WTC11 (cell line): ENCODE data around the gene KRT6A. TPM values are rescaled to one million over a fixed set of nuclear protein-coding genes. Genes with fewer than 3 reads are reported as not detected.

Source experiments
- ATAC-seq: fragments of 200-7000 bp; cut with Tn5 transposase; 2 replicates; pipeline ENCODE4 v1.10.0; 2021; ENCODE audit warnings: mild to moderate bottlenecking, moderate library complexity
- CTCF ChIA-PET: fragments of 300-600 bp; sonication (Branson Sonifier 250); formaldehyde crosslinking; loops from one replicate; lab custom pipeline; 2021; ENCODE audit warnings: antibody characterized with exemption; lab: Charles Lee
- POLR2A ChIA-PET: fragments of 350-600 bp; sonication (Branson Sonifier 250); formaldehyde crosslinking; loops from one replicate; lab custom pipeline; 2021; ENCODE audit warnings: antibody characterized with exemption; lab: Charles Lee
- DNase-seq: peaks from one replicate; pipeline ENCODE4 v3.0.0; 2021; ENCODE audit warnings: low spot score
- H3K27ac Mint-ChIP-seq: 2 replicates; pipeline ENCODE4 v1.8.0; 2021; ENCODE audit warnings: mixed read lengths
- H3K27me3 Mint-ChIP-seq: 2 replicates; pipeline ENCODE4 v1.8.0; 2021; ENCODE audit warnings: low read depth, mild to moderate bottlenecking, moderate library complexity, mixed read lengths
- H3K36me3 Mint-ChIP-seq: 2 replicates; pipeline ENCODE4 v1.8.0; 2021; ENCODE audit warnings: mixed read lengths
- H3K4me1 Mint-ChIP-seq: 2 replicates; pipeline ENCODE4 v1.8.0; 2022; ENCODE audit warnings: mixed read lengths
- H3K4me3 Mint-ChIP-seq: 2 replicates; pipeline ENCODE4 v1.8.0; 2021; ENCODE audit warnings: mild to moderate bottlenecking, moderate library complexity, mixed read lengths
- H3K9me3 Mint-ChIP-seq: 2 replicates; pipeline ENCODE4 v1.8.0; 2021; ENCODE audit warnings: mixed read lengths
- EMX1 ChIP-seq: fragments of 250-450 bp; sonication (Bioruptor Pico); IDR thresholded peaks from 2 replicates; pipeline ENCODE4 v1.8.0; 2021; ENCODE audit warnings: mild to moderate bottlenecking
- GABPB1 ChIP-seq: sonication (generic); formaldehyde crosslinking; IDR thresholded peaks from 2 replicates; pipeline ENCODE4 v1.8.1; 2023; ENCODE audit warnings: mild to moderate bottlenecking, missing genetic modification reagents
- KAT7 ChIP-seq: sonication (generic); formaldehyde crosslinking; IDR thresholded peaks from 2 replicates; pipeline ENCODE4 v1.8.1; 2023; ENCODE audit warnings: missing genetic modification reagents, mild to moderate bottlenecking, borderline replicate concordance
- MXD4 ChIP-seq: fragments of 250-450 bp; sonication (Bioruptor Pico); IDR thresholded peaks from 2 replicates; pipeline ENCODE4 v1.8.0; 2021; ENCODE audit warnings: mild to moderate bottlenecking, moderate library complexity, borderline replicate concordance
- PRRX2 ChIP-seq: fragments of 250-450 bp; sonication (Bioruptor Pico); IDR thresholded peaks from 2 replicates; pipeline ENCODE4 v1.8.0; 2021; ENCODE audit warnings: mild to moderate bottlenecking
- SOX15 ChIP-seq: fragments of 250-450 bp; sonication (Bioruptor Pico); IDR thresholded peaks from 2 replicates; pipeline ENCODE4 v1.9.0; 2021; ENCODE audit warnings: mild to moderate bottlenecking
- TP53 ChIP-seq: sonication (generic); formaldehyde crosslinking; IDR thresholded peaks from 2 replicates; pipeline ENCODE4 v1.8.1; 2023; ENCODE audit warnings: mild to moderate bottlenecking, missing genetic modification reagents
- ZBTB21 ChIP-seq: sonication (generic); formaldehyde crosslinking; IDR thresholded peaks from 2 replicates; pipeline ENCODE4 v1.8.1; 2023; ENCODE audit warnings: mild to moderate bottlenecking, missing genetic modification reagents, borderline replicate concordance
- ZNF263 ChIP-seq: sonication (generic); formaldehyde crosslinking; IDR thresholded peaks from 2 replicates; pipeline ENCODE4 v1.8.1; 2022; ENCODE audit warnings: low read depth, mild to moderate bottlenecking, moderate library complexity, missing genetic modification reagents
- ZNF416 ChIP-seq: fragments of 250-450 bp; sonication (Bioruptor Pico); IDR thresholded peaks from 2 replicates; pipeline ENCODE4 v1.9.0; 2021; ENCODE audit warnings: mild to moderate bottlenecking, inconsistent platforms
- total RNA-seq: library from RNA; stranded (reverse); gene quantifications from 3 replicates; pipeline ENCODE4 v1.2.3, GENCODE V29; 2021
- TF ChIP-seq, protein P1 (sequence below): sonication (generic); formaldehyde crosslinking; IDR thresholded peaks from 2 replicates; pipeline ENCODE4 v1.8.1; 2022; ENCODE audit warnings: mild to moderate bottlenecking, moderate library complexity, missing genetic modification reagents
- TF ChIP-seq, protein P2 (sequence below): sonication (generic); formaldehyde crosslinking; IDR thresholded peaks from 2 replicates; pipeline ENCODE4 v1.8.0; 2022; ENCODE audit warnings: missing genetic modification reagents
- TF ChIP-seq, protein P3 (sequence below): fragments of 250-450 bp; sonication (Bioruptor Pico); IDR thresholded peaks from 2 replicates; pipeline ENCODE4 v1.9.0; 2021; ENCODE audit warnings: mild to moderate bottlenecking, borderline replicate concordance
- TF ChIP-seq, protein P4 (sequence below): fragments of 250-450 bp; sonication (Bioruptor Pico); IDR thresholded peaks from 2 replicates; pipeline ENCODE4 v1.9.0; 2021; ENCODE audit warnings: mild to moderate bottlenecking
- TF ChIP-seq, protein P5 (sequence below): fragments of 250-450 bp; sonication (Bioruptor Pico); conservative IDR thresholded peaks from 2 replicates; pipeline ENCODE4 v1.9.0; 2021; ENCODE audit warnings: mild to moderate bottlenecking
- TF ChIP-seq, protein P6 (sequence below): sonication (generic); formaldehyde crosslinking; conservative IDR thresholded peaks from 2 replicates; pipeline ENCODE4 v1.8.1; 2023; ENCODE audit warnings: mild to moderate bottlenecking, low read depth, missing genetic modification reagents, moderate library complexity
- TF ChIP-seq, protein P7 (sequence below): sonication (generic); formaldehyde crosslinking; conservative IDR thresholded peaks from 2 replicates; pipeline ENCODE4 v1.8.1; 2022; ENCODE audit warnings: mild to moderate bottlenecking, missing genetic modification reagents
- TF ChIP-seq, protein P8 (sequence below): sonication (generic); formaldehyde crosslinking; IDR thresholded peaks from 2 replicates; pipeline ENCODE4 v1.8.1; 2023; ENCODE audit warnings: mild to moderate bottlenecking, moderate library complexity, missing genetic modification reagents

KRT6A gene
- total RNA-seq, 1 experiment from 2014 or later, result not detected

DNA sequence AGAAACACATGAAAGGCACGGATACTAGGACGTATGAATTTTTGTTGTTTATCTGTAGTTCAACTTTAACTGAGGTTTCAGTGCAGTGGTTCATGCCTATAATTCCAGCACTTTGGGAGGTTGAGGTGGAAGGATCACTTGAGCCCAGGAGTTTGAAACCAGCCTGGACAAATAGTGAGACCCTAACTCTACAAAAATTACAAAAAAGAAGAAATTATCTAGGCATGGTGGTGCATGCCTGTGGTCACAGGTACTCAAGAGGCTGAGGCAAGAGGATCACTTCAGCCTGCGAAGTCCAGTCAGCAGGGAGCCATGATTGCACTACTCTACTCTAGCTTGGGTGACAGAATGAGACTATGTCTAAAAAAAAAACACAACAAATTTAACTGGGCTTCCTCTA is 49.1 kb downstream of the KRT6A start:
- Mint-ChIP-seq H3K27me3 (no peaks in the 10 kb centered on the region; the same call in 1 of the 2 replicates), H3K36me3 (peaks cover 8% of the 10 kb centered on the region), H3K4me3 (no peak overlapping the region), H3K27ac (no peak overlapping the region), H3K9me3 (peaks cover 13% of the 10 kb centered on the region), H3K4me1 (peaks cover 22% of the 10 kb centered on the region)
- ATAC-seq, result no peak
- no peak for DNase-seq
- ChIA-PET CTCF (interaction anchor here (0.8 kb wide), 1 partner anchor 249 kb away, joined by 3 read pairs; no protein-coding TSS in a partner anchor), POLR2A (no interaction called here)
- no peak for TF ChIP-seq SOX15 (CRISPR knock-in tag)
- TF ChIP-seq EMX1, result no peak
- no peak for TF ChIP-seq ZNF263
- TF ChIP-seq, protein P1, sequence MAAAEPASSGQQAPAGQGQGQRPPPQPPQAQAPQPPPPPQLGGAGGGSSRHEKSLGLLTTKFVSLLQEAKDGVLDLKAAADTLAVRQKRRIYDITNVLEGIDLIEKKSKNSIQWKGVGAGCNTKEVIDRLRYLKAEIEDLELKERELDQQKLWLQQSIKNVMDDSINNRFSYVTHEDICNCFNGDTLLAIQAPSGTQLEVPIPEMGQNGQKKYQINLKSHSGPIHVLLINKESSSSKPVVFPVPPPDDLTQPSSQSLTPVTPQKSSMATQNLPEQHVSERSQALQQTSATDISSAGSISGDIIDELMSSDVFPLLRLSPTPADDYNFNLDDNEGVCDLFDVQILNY (CRISPR knock-in tag), result no peak
- no peak for TF ChIP-seq GABPB1
- TF ChIP-seq, protein P2, sequence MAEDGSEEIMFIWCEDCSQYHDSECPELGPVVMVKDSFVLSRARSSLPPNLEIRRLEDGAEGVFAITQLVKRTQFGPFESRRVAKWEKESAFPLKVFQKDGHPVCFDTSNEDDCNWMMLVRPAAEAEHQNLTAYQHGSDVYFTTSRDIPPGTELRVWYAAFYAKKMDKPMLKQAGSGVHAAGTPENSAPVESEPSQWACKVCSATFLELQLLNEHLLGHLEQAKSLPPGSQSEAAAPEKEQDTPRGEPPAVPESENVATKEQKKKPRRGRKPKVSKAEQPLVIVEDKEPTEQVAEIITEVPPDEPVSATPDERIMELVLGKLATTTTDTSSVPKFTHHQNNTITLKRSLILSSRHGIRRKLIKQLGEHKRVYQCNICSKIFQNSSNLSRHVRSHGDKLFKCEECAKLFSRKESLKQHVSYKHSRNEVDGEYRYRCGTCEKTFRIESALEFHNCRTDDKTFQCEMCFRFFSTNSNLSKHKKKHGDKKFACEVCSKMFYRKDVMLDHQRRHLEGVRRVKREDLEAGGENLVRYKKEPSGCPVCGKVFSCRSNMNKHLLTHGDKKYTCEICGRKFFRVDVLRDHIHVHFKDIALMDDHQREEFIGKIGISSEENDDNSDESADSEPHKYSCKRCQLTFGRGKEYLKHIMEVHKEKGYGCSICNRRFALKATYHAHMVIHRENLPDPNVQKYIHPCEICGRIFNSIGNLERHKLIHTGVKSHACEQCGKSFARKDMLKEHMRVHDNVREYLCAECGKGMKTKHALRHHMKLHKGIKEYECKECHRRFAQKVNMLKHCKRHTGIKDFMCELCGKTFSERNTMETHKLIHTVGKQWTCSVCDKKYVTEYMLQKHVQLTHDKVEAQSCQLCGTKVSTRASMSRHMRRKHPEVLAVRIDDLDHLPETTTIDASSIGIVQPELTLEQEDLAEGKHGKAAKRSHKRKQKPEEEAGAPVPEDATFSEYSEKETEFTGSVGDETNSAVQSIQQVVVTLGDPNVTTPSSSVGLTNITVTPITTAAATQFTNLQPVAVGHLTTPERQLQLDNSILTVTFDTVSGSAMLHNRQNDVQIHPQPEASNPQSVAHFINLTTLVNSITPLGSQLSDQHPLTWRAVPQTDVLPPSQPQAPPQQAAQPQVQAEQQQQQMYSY (CRISPR knock-in tag), result no peak
- no peak for TF ChIP-seq ZBTB21
- TF ChIP-seq, protein P3, sequence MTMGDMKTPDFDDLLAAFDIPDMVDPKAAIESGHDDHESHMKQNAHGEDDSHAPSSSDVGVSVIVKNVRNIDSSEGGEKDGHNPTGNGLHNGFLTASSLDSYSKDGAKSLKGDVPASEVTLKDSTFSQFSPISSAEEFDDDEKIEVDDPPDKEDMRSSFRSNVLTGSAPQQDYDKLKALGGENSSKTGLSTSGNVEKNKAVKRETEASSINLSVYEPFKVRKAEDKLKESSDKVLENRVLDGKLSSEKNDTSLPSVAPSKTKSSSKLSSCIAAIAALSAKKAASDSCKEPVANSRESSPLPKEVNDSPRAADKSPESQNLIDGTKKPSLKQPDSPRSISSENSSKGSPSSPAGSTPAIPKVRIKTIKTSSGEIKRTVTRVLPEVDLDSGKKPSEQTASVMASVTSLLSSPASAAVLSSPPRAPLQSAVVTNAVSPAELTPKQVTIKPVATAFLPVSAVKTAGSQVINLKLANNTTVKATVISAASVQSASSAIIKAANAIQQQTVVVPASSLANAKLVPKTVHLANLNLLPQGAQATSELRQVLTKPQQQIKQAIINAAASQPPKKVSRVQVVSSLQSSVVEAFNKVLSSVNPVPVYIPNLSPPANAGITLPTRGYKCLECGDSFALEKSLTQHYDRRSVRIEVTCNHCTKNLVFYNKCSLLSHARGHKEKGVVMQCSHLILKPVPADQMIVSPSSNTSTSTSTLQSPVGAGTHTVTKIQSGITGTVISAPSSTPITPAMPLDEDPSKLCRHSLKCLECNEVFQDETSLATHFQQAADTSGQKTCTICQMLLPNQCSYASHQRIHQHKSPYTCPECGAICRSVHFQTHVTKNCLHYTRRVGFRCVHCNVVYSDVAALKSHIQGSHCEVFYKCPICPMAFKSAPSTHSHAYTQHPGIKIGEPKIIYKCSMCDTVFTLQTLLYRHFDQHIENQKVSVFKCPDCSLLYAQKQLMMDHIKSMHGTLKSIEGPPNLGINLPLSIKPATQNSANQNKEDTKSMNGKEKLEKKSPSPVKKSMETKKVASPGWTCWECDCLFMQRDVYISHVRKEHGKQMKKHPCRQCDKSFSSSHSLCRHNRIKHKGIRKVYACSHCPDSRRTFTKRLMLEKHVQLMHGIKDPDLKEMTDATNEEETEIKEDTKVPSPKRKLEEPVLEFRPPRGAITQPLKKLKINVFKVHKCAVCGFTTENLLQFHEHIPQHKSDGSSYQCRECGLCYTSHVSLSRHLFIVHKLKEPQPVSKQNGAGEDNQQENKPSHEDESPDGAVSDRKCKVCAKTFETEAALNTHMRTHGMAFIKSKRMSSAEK (CRISPR knock-in tag), result no peak
- TF ChIP-seq, protein P4, sequence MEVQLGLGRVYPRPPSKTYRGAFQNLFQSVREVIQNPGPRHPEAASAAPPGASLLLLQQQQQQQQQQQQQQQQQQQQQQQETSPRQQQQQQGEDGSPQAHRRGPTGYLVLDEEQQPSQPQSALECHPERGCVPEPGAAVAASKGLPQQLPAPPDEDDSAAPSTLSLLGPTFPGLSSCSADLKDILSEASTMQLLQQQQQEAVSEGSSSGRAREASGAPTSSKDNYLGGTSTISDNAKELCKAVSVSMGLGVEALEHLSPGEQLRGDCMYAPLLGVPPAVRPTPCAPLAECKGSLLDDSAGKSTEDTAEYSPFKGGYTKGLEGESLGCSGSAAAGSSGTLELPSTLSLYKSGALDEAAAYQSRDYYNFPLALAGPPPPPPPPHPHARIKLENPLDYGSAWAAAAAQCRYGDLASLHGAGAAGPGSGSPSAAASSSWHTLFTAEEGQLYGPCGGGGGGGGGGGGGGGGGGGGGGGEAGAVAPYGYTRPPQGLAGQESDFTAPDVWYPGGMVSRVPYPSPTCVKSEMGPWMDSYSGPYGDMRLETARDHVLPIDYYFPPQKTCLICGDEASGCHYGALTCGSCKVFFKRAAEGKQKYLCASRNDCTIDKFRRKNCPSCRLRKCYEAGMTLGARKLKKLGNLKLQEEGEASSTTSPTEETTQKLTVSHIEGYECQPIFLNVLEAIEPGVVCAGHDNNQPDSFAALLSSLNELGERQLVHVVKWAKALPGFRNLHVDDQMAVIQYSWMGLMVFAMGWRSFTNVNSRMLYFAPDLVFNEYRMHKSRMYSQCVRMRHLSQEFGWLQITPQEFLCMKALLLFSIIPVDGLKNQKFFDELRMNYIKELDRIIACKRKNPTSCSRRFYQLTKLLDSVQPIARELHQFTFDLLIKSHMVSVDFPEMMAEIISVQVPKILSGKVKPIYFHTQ (CRISPR knock-in tag), result no peak
- no peak for TF ChIP-seq PRRX2
- TF ChIP-seq, protein P5, sequence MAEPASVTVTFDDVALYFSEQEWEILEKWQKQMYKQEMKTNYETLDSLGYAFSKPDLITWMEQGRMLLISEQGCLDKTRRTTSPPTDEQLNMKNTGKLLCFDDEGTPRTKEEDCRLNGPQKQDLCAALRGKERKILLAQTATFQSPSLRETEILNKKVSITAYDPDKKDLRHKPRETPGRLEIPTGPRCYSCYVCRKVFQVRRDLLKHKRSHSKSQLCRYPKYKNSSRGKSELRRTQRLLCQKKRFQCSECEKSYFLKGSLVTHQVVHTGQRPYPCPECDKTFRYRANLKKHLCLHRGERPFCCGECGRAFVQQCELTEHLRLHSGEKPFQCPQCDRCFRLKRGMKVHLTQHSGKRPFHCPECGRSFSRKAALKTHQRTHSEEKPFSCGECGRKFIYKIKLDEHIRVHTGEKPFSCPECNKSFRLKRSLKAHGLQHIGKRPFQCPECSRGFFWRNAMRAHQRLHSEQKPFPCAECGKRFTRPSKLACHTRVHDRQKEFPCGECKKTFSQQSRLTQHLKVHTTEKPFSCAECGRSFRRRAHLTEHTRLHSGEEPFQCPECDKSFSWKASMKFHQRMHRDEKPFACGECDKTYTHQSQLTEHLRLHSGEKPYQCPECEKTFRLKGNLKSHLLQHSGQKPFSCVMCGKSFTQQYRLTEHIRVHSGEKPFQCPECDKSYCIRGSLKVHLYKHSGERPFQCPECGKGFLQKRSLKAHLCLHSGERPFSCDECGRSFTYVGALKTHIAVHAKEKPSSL, result no peak
- TF ChIP-seq, protein P6, sequence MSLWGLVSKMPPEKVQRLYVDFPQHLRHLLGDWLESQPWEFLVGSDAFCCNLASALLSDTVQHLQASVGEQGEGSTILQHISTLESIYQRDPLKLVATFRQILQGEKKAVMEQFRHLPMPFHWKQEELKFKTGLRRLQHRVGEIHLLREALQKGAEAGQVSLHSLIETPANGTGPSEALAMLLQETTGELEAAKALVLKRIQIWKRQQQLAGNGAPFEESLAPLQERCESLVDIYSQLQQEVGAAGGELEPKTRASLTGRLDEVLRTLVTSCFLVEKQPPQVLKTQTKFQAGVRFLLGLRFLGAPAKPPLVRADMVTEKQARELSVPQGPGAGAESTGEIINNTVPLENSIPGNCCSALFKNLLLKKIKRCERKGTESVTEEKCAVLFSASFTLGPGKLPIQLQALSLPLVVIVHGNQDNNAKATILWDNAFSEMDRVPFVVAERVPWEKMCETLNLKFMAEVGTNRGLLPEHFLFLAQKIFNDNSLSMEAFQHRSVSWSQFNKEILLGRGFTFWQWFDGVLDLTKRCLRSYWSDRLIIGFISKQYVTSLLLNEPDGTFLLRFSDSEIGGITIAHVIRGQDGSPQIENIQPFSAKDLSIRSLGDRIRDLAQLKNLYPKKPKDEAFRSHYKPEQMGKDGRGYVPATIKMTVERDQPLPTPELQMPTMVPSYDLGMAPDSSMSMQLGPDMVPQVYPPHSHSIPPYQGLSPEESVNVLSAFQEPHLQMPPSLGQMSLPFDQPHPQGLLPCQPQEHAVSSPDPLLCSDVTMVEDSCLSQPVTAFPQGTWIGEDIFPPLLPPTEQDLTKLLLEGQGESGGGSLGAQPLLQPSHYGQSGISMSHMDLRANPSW (CRISPR knock-in tag), result no peak
- TF ChIP-seq TP53 (CRISPR knock-in tag), result no peak
- TF ChIP-seq MXD4 (CRISPR knock-in tag), result no peak
- TF ChIP-seq, protein P7, sequence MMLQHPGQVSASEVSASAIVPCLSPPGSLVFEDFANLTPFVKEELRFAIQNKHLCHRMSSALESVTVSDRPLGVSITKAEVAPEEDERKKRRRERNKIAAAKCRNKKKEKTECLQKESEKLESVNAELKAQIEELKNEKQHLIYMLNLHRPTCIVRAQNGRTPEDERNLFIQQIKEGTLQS (CRISPR knock-in tag), result no peak
- TF ChIP-seq, protein P8, sequence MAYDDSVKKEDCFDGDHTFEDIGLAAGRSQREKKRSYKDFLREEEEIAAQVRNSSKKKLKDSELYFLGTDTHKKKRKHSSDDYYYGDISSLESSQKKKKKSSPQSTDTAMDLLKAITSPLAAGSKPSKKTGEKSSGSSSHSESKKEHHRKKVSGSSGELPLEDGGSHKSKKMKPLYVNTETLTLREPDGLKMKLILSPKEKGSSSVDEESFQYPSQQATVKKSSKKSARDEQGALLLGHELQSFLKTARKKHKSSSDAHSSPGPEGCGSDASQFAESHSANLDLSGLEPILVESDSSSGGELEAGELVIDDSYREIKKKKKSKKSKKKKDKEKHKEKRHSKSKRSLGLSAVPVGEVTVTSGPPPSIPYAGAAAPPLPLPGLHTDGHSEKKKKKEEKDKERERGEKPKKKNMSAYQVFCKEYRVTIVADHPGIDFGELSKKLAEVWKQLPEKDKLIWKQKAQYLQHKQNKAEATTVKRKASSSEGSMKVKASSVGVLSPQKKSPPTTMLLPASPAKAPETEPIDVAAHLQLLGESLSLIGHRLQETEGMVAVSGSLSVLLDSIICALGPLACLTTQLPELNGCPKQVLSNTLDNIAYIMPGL (CRISPR knock-in tag), result no peak
- TF ChIP-seq KAT7 (CRISPR knock-in tag), result no peak
- TF ChIP-seq ZNF416 (CRISPR knock-in tag), result no peak
